ENCODE data around the gene CD9. TPM values are rescaled to one million over a fixed set of nuclear protein-coding genes. Genes with fewer than 3 reads are reported as not detected.

Gene CD9
- total RNA-seq, 1 donor from 2014 or later: 120 TPM

DNA sequence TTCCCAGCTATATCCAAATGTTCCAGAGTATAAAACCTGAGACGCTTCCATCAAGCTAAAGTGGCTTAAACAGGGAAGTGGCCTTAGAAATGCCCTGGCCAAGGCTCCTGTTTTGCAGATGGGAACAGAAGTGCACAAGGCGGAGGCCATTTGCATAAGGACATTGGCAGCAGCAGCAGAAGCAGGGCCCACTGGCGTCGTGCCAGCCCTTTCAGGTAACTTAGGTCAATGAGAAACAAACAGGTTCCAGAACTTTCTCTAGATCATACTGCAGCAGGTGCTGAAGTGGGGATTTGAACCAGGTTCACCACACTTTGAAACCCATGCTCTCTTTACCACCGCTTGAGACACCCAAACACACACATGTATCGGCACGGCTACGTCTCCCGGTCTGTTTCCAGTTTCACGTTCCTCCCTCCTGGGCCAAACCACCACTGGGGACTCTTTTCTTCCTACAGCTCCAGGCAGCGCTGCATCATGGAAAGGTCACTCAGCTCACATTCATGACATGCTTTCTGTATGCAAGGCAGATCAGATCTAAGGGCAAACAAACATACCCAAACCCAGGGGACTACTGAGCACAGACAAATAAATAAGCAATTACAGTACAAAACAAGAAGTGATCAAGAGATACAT lies 64.3 kb downstream of the CD9 start:
- Mint-ChIP-seq H3K9me3 (no peaks in the 10 kb centered on the region), H3K27me3 (no peaks in the 10 kb centered on the region), H3K27ac (peak overlapping the region; percentile 73), H3K4me3 (peak overlapping the region; percentile 31), H3K36me3 (no peaks in the 10 kb centered on the region), H3K4me1 (ENCODE audit: unreplicated experiment) (peaks cover 17% of the 10 kb centered on the region)
- no peak for DNase-seq (ENCODE audit: extremely low spot score, unreplicated experiment)
- TF ChIP-seq CTCF (conservative IDR thresholded peaks at IDR 0.05): no peak

GRCh38 chr12:6265038-6265405 lies 64.8 kb downstream of the CD9 start:
- no peaks in the 10 kb centered on the region for H3K27me3 Mint-ChIP-seq

GRCh38 chr12:6266541-6266966 lies 66.4 kb downstream of the CD9 start:
- peak overlapping the region; percentile 0 for H3K4me3 Mint-ChIP-seq
- DNase-seq (ENCODE audit: extremely low spot score, unreplicated experiment): no peak
- H3K4me1 Mint-ChIP-seq (ENCODE audit: unreplicated experiment): peaks cover 17% of the 10 kb centered on the region
- no peaks in the 10 kb centered on the region for H3K9me3 Mint-ChIP-seq
- no peak for TF ChIP-seq CTCF (conservative IDR thresholded peaks at IDR 0.05)
- H3K27ac Mint-ChIP-seq: peak overlapping the region; percentile 91
- peaks cover 3% of the 10 kb centered on the region for H3K27me3 Mint-ChIP-seq
- no peaks in the 10 kb centered on the region for H3K36me3 Mint-ChIP-seq

More at GRCh38 chr12:6265038-6265405, 64.8 kb downstream of the CD9 start:
- H3K27ac Mint-ChIP-seq: peak overlapping the region; percentile 47
- no peak for TF ChIP-seq CTCF (conservative IDR thresholded peaks at IDR 0.05)
- no peaks in the 10 kb centered on the region for H3K9me3 Mint-ChIP-seq
- DNase-seq (ENCODE audit: extremely low spot score, unreplicated experiment): no peak
- peaks cover 17% of the 10 kb centered on the region for H3K4me1 Mint-ChIP-seq (ENCODE audit: unreplicated experiment)
- H3K36me3 Mint-ChIP-seq: no peaks in the 10 kb centered on the region
- peak overlapping the region; percentile 31 for H3K4me3 Mint-ChIP-seq

- DNase-seq (ENCODE audit: extremely low spot score, unreplicated experiment): no peak
- peak overlapping the region; percentile 0 for H3K4me3 Mint-ChIP-seq
- peak overlapping the region; percentile 91 for H3K27ac Mint-ChIP-seq
- H3K4me1 Mint-ChIP-seq (ENCODE audit: unreplicated experiment): peaks cover 17% of the 10 kb centered on the region
- no peak for TF ChIP-seq CTCF (conservative IDR thresholded peaks at IDR 0.05)
- no peaks in the 10 kb centered on the region for H3K36me3 Mint-ChIP-seq
- H3K9me3 Mint-ChIP-seq: no peaks in the 10 kb centered on the region
- peaks cover 3% of the 10 kb centered on the region for H3K27me3 Mint-ChIP-seq
Measured at GRCh38 chr12:6266971-6267721, 66.9 kb downstream of the CD9 start.

- H3K27me3 Mint-ChIP-seq: peaks cover 3% of the 10 kb centered on the region
- H3K27ac Mint-ChIP-seq: peak overlapping the region; percentile 87
- TF ChIP-seq CTCF (conservative IDR thresholded peaks at IDR 0.05): no peak
- no peaks in the 10 kb centered on the region for H3K36me3 Mint-ChIP-seq
- DNase-seq (ENCODE audit: extremely low spot score, unreplicated experiment): no peak
- no peak overlapping the region for H3K4me3 Mint-ChIP-seq
- peaks cover 31% of the 10 kb centered on the region for H3K4me1 Mint-ChIP-seq (ENCODE audit: unreplicated experiment)
- no peaks in the 10 kb centered on the region for H3K9me3 Mint-ChIP-seq
Measured at GRCh38 chr12:6268484-6269157, 68.4 kb downstream of the CD9 start.

All from type B pancreatic cell (in vitro differentiated cells).